ENCODE results near the gene LCP1.

LCP1 gene

GRCh38 chr13:46150134-46150693 is 31.8 kb downstream of the LCP1 start:
- DNase-seq (ENCODE audit: low read depth in 1 of 2, low spot score in 1 of 2), result no peak
- H3K27ac ChIP-seq (replicated peaks), result no peak overlapping the region
- H3K4me3 ChIP-seq (replicated peaks; ENCODE audit: insufficient read depth, low read length), result no peak overlapping the region
- TF ChIP-seq SPI1 (IDR thresholded peaks at IDR 0.05; ENCODE audit: borderline replicate concordance, low read depth) (no peak), GABPA (IDR thresholded peaks at IDR 0.05; ENCODE audit: low read depth) (no peak), REST (IDR thresholded peaks at IDR 0.05; ENCODE audit: insufficient replicate concordance, low read depth) (no peak), POLR2AphosphoS5 (IDR thresholded peaks at IDR 0.05; ENCODE audit: low read depth) (no peak), CTCF (IDR thresholded peaks at IDR 0.05; ENCODE audit: insufficient read depth, low read length) (no peak)
- H3K27me3 ChIP-seq (ENCODE audit: insufficient read depth, poor library complexity, severe bottlenecking), result no peaks in the 10 kb centered on the region

- H3K27ac ChIP-seq (replicated peaks), result no peak overlapping the region
- no peak for DNase-seq (ENCODE audit: low read depth in 1 of 2, low spot score in 1 of 2)
- TF ChIP-seq REST (IDR thresholded peaks at IDR 0.05; ENCODE audit: insufficient replicate concordance, low read depth) (no peak), POLR2AphosphoS5 (IDR thresholded peaks at IDR 0.05; ENCODE audit: low read depth) (peak; percentile 43), GABPA (IDR thresholded peaks at IDR 0.05; ENCODE audit: low read depth) (no peak), CTCF (IDR thresholded peaks at IDR 0.05; ENCODE audit: insufficient read depth, low read length) (no peak), SPI1 (IDR thresholded peaks at IDR 0.05; ENCODE audit: borderline replicate concordance, low read depth) (no peak)
- H3K4me3 ChIP-seq (replicated peaks; ENCODE audit: insufficient read depth, low read length), result no peak overlapping the region
- no peaks in the 10 kb centered on the region for H3K27me3 ChIP-seq (ENCODE audit: insufficient read depth, poor library complexity, severe bottlenecking)
These were observed 32.5 kb downstream of the LCP1 start for GRCh38 chr13:46149272-46150133.

GRCh38 chr13:46146898-46147297 is 35.1 kb downstream of the LCP1 start:
- no peaks in the 10 kb centered on the region for H3K27me3 ChIP-seq (ENCODE audit: insufficient read depth, poor library complexity, severe bottlenecking)

GRCh38 chr13:46145950-46146349 is 36.0 kb downstream of the LCP1 start:
- H3K27ac ChIP-seq (replicated peaks), result no peak overlapping the region
- H3K27me3 ChIP-seq (ENCODE audit: insufficient read depth, poor library complexity, severe bottlenecking), result no peaks in the 10 kb centered on the region
- DNase-seq (ENCODE audit: low read depth in 1 of 2, low spot score in 1 of 2), result no peak
- no peak overlapping the region for H3K4me3 ChIP-seq (replicated peaks; ENCODE audit: insufficient read depth, low read length)
- no peak for TF ChIP-seq GABPA (IDR thresholded peaks at IDR 0.05; ENCODE audit: low read depth)
- TF ChIP-seq REST (IDR thresholded peaks at IDR 0.05; ENCODE audit: insufficient replicate concordance, low read depth), result no peak
- no peak for TF ChIP-seq POLR2AphosphoS5 (IDR thresholded peaks at IDR 0.05; ENCODE audit: low read depth)
- TF ChIP-seq SPI1 (IDR thresholded peaks at IDR 0.05; ENCODE audit: borderline replicate concordance, low read depth), result no peak
- TF ChIP-seq CTCF (IDR thresholded peaks at IDR 0.05; ENCODE audit: insufficient read depth, low read length), result no peak

More at GRCh38 chr13:46146898-46147297, 35.1 kb downstream of the LCP1 start:
- TF ChIP-seq SPI1 (IDR thresholded peaks at IDR 0.05; ENCODE audit: borderline replicate concordance, low read depth) (no peak), POLR2AphosphoS5 (IDR thresholded peaks at IDR 0.05; ENCODE audit: low read depth) (no peak), GABPA (IDR thresholded peaks at IDR 0.05; ENCODE audit: low read depth) (no peak)
- Histone ChIP-seq H3K4me3 (replicated peaks; ENCODE audit: insufficient read depth, low read length) (no peak overlapping the region), H3K27ac (replicated peaks) (no peak overlapping the region)
- no peak for DNase-seq (ENCODE audit: low read depth in 1 of 2, low spot score in 1 of 2)

Data from HL-60 (cell line).